B cell (primary cell): ENCODE data around the gene C2CD2L. TPM values are rescaled to one million over a fixed set of nuclear protein-coding genes. Genes with fewer than 3 reads are reported as not detected.

ENCODE experiments used
- ATAC-seq: fragments of 200-7000 bp; cut with Tn5 transposase; one replicate; pipeline ENCODE4 v1.10.0; 2021; ENCODE audit warnings: low read depth, mild to moderate bottlenecking, moderate number of reproducible peaks, moderate library complexity
- CTCF ChIA-PET: fragments of 350-600 bp; sonication (Branson Sonifier 250); formaldehyde crosslinking; loops from one replicate; lab custom pipeline; 2021; ENCODE audit warnings: antibody characterized with exemption, inconsistent platforms; lab: Charles Lee
- POLR2A ChIA-PET: fragments of 350-600 bp; sonication (Branson Sonifier 250); formaldehyde crosslinking; loops from one replicate; lab custom pipeline; 2021; ENCODE audit warnings: antibody characterized with exemption; lab: Charles Lee
- DNase-seq: peaks from one replicate; pipeline ENCODE4 v3.0.0; 2013
- H2AFZ ChIP-seq: 2 replicates; pipeline ENCODE4 v1.6.1; 2012; ENCODE audit warnings: mild to moderate bottlenecking, low read depth, low read length; ENCODE audit not compliant: insufficient read depth, poor library complexity, severe bottlenecking
- H3K27ac ChIP-seq, 2 donors: 1 replicate in 1 of 2; 2 replicates in 1 of 2; pipeline ENCODE4 v1.5.1; 2012 to 2013; ENCODE audit warnings: low read length in 2 of 2, mild to moderate bottlenecking in 2 of 2, moderate library complexity in 1 of 2
- H3K27me3 ChIP-seq, 4 experiments: fragments of 200-600 bp in 1 of 4; sonication (generic) in 1 of 4; replicated peaks in 1 of 4; 1 replicate in 2 of 4; 2 replicates in 2 of 4; pipeline versions ENCODE4 v1.6.1 to v1.7.0; 2013 to 2016; ENCODE audit warnings: low read length in 3 of 4, mild to moderate bottlenecking in 2 of 4, mixed read lengths in 1 of 4, moderate library complexity in 1 of 4; ENCODE audit not compliant: insufficient read depth in 4 of 4, control insufficient read depth in 3 of 4; ENCODE audit errors: control extremely low read depth in 1 of 4
- H3K36me3 ChIP-seq, 2 experiments: replicated peaks in 1 of 2; 1 replicate in 1 of 2; 2 replicates in 1 of 2; pipeline versions ENCODE4 v1.6.1 to v1.7.1; 2013; ENCODE audit warnings: low read length in 1 of 2; ENCODE audit not compliant: insufficient read depth in 2 of 2, control insufficient read depth in 1 of 2; ENCODE audit errors: control extremely low read depth in 1 of 2, extremely low read depth in 1 of 2
- H3K4me1 ChIP-seq, 2 donors: fragments of 200-600 bp in 1 of 2; sonication (generic) in 1 of 2; 1 replicate in 1 of 2; 2 replicates in 1 of 2; pipeline versions ENCODE4 v1.5.1 to v1.6.1; 2013 to 2017; ENCODE audit warnings: low read length in 2 of 2; ENCODE audit not compliant: control insufficient read depth in 2 of 2, insufficient read depth in 2 of 2
- H3K4me2 ChIP-seq: replicated peaks from 2 replicates; pipeline ENCODE3; 2012; ENCODE audit warnings: mild to moderate bottlenecking, low read depth, low read length; ENCODE audit not compliant: poor library complexity, severe bottlenecking
- H3K4me3 ChIP-seq, 5 experiments: fragments of 200-600 bp in 1 of 5; sonication (generic) in 1 of 5; 1 replicate in 3 of 5; 2 replicates in 2 of 5; pipeline versions ENCODE4 v1.5.1 to v1.7.0; 2011 to 2016; ENCODE audit warnings: low read length in 4 of 5, mild to moderate bottlenecking in 4 of 5, low read depth in 2 of 5, control low read depth in 1 of 5, moderate library complexity in 1 of 5; ENCODE audit not compliant: insufficient read depth in 1 of 5; ENCODE audit errors: control extremely low read depth in 1 of 5, extremely low read depth in 1 of 5
- H3K79me2 ChIP-seq: fragments of 200-600 bp; sonication (generic); one replicate; pipeline ENCODE4 v1.6.0; 2016; ENCODE audit warnings: low read length; ENCODE audit not compliant: control insufficient read depth, insufficient read depth
- H3K9ac ChIP-seq: fragments of 200-600 bp; sonication (generic); 2 replicates; pipeline ENCODE4 v1.6.1; 2017; ENCODE audit warnings: mild to moderate bottlenecking, low read length, moderate library complexity
- H3K9me3 ChIP-seq, 3 donors: one replicate each; pipeline versions ENCODE4 v1.6.1 to v1.7.1; 2013; ENCODE audit warnings: low read length in 2 of 3; ENCODE audit not compliant: control insufficient read depth in 2 of 3, insufficient read depth in 1 of 3; ENCODE audit errors: control extremely low read depth in 1 of 3
- H4K20me1 ChIP-seq: 2 replicates; pipeline ENCODE4 v1.6.0; 2012; ENCODE audit warnings: mild to moderate bottlenecking, low read length; ENCODE audit not compliant: insufficient read depth, control insufficient read depth, poor library complexity, severe bottlenecking
- H3K27ac Mint-ChIP-seq: one replicate; pipeline ENCODE4 v1.8.0; 2021; ENCODE audit warnings: mixed read lengths
- H3K27me3 Mint-ChIP-seq: one replicate; pipeline ENCODE4 v1.8.0; 2021; ENCODE audit warnings: mixed read lengths
- H3K4me1 Mint-ChIP-seq: one replicate; pipeline ENCODE4 v1.8.0; 2021; ENCODE audit warnings: mixed read lengths
- H3K4me3 Mint-ChIP-seq: one replicate; pipeline ENCODE4 v1.8.0; 2021; ENCODE audit warnings: mixed read lengths
- H3K9me3 Mint-ChIP-seq: one replicate; pipeline ENCODE4 v1.8.0; 2022; ENCODE audit warnings: mixed read lengths; ENCODE audit not compliant: insufficient read depth
- CTCF ChIP-seq: fragments of 200-600 bp; IDR thresholded peaks from one replicate; pipeline ENCODE4 v1.8.0; 2022; ENCODE audit warnings: antibody characterized with exemption, mild to moderate bottlenecking
- EZH2 ChIP-seq: IDR thresholded peaks from 2 replicates; pipeline ENCODE4 v1.6.1; 2012; ENCODE audit warnings: borderline replicate concordance, low read depth, mild to moderate bottlenecking, moderate library complexity, low read length; ENCODE audit not compliant: insufficient read depth, poor library complexity, severe bottlenecking
- WGBS: methylation state at CpG from one replicate; pipeline ENCODE4 v1.1.5; 2013; ENCODE audit warnings: missing lambda C conversion rate; ENCODE audit not compliant: insufficient coverage; 5-methylcytosine and 5-hydroxymethylcytosine counted together
- intact Hi-C: fragments of 100-400 bp; cut with micrococcal nuclease; formaldehyde crosslinking; loops from one replicate; pipeline ENCODE4 v1.10.0; 2022
- polyA plus RNA-seq: library from polyadenylated mRNA; depleted of rRNA; stranded (reverse); fragments of >200 nt; gene quantifications from 2 replicates; pipeline ENCODE4 v1.2.3, GENCODE V29; 2012
- total RNA-seq, 2 donors: library from RNA; stranded (reverse); fragments of 120-200 nt in 1 of 2; gene quantifications; 1 replicate in 1 of 2; 2 replicates in 1 of 2; pipeline versions ENCODE4 v1.2.3 to v1.2.4, GENCODE V29; 2013 to 2022

The C2CD2L gene
- total and polyA plus RNA-seq, 2 donors (not counting 1 experiment from before 2014, with no cell fraction given), result 9.5 to 17.0 TPM

- H3K4me2 ChIP-seq, result no peak overlapping the region
- no peak overlapping the region for H3K4me3 ChIP-seq
- no peak overlapping the region for H3K9ac ChIP-seq
- peaks cover 8 to 21% of the 10 kb centered on the region in 2 experiments for H3K36me3 ChIP-seq
- H2AFZ ChIP-seq, result no peak overlapping the region
- H4K20me1 ChIP-seq, result peaks cover 11% of the 10 kb centered on the region
- peaks cover 60% of the 10 kb centered on the region for H3K4me1 Mint-ChIP-seq
- peaks cover 28 to 43% of the 10 kb centered on the region in 2 donors for H3K4me1 ChIP-seq
- no peak for ATAC-seq
- ChIA-PET POLR2A (interaction anchor here (0.5 to 0.7 kb wide), 2 partner anchors 58 to 86 kb away, joined by 3 to 5 read pairs; no protein-coding TSS in a partner anchor), CTCF (interaction anchor here (0.7 to 1.5 kb wide), 2 partner anchors 21 to 84 kb away, joined by 3 to 6 read pairs; partner anchors contain the start of gene HINFP)
- TF ChIP-seq EZH2 (no peak), CTCF (no peak)
- WGBS, result 79% methylated on average over 5 of the region's 6 CpGs
- H3K4me3 Mint-ChIP-seq, result peak overlapping the region; percentile 4
- H3K79me2 ChIP-seq, result peaks cover 18% of the 10 kb centered on the region
- intact Hi-C loops, result no loop called here
- no peaks in the 10 kb centered on the region for H3K9me3 Mint-ChIP-seq
- DNase-seq, result no peak
- no peak overlapping the region for H3K27ac ChIP-seq
- no peak overlapping the region for H3K27ac Mint-ChIP-seq
- H3K9me3 ChIP-seq, result no peaks in the 10 kb centered on the region
- no peaks in the 10 kb centered on the region for H3K27me3 ChIP-seq
- no peaks in the 10 kb centered on the region for H3K27me3 Mint-ChIP-seq
Observed at GRCh38 chr11:119099711-119100110, 7.4 kb upstream of the C2CD2L start.

- Mint-ChIP-seq H3K27me3 (no peaks in the 10 kb centered on the region), H3K27ac (peak overlapping the region; percentile 98), H3K4me1 (peaks cover 61% of the 10 kb centered on the region), H3K4me3 (peak overlapping the region; percentile 93), H3K9me3 (no peaks in the 10 kb centered on the region)
- peak overlapping the region in 3 of 5 experiments; percentile 75 to 96 (median 82) for H3K4me3 ChIP-seq
- intact Hi-C loops, result no loop called here
- peaks cover 18% of the 10 kb centered on the region for H3K79me2 ChIP-seq
- peak overlapping the region; percentile 88 for H3K4me2 ChIP-seq
- DNase-seq (no peak), ATAC-seq (no peak)
- peak overlapping the region; percentile 86 for H3K9ac ChIP-seq
- peaks cover 28 to 43% of the 10 kb centered on the region in 2 donors for H3K4me1 ChIP-seq
- TF ChIP-seq CTCF, result no peak
- TF ChIP-seq EZH2, result no peak
- H2AFZ ChIP-seq, result no peak overlapping the region
- H4K20me1 ChIP-seq, result peaks cover 11% of the 10 kb centered on the region
- no peaks in the 10 kb centered on the region for H3K27me3 ChIP-seq
- POLR2A ChIA-PET, result interaction anchor here (0.5 kb wide), 1 partner anchor 87 kb away, joined by 3 read pairs; no protein-coding TSS in a partner anchor
- H3K9me3 ChIP-seq, result no peaks in the 10 kb centered on the region
- H3K36me3 ChIP-seq, result peaks cover 8 to 21% of the 10 kb centered on the region in 2 experiments
- no peak overlapping the region for H3K27ac ChIP-seq
- 58% methylated on average over 7 of the region's 11 CpGs for WGBS
- CTCF ChIA-PET, result interaction anchor here (0.7 to 1.5 kb wide), 2 partner anchors 20 to 85 kb away, joined by 3 to 6 read pairs; partner anchors contain the start of gene HINFP
Observed at GRCh38 chr11:119100246-119100970, 6.7 kb upstream of the C2CD2L start.
